ENCODE results near the gene ZNF654. TPM values are rescaled to one million over a fixed set of nuclear protein-coding genes. Genes with fewer than 3 reads are reported as not detected.
A peak's percentile ranks its signal among the peaks of the same experiment; 100 is the strongest.

Gene ZNF654
- total and polyA plus RNA-seq, 2 donors (not counting 1 experiment from before 2014, with no cell fraction given), result 4.0 to 19.5 TPM

GRCh38 chr3:88061746-88062145 is 2.7 kb downstream of the ZNF654 start:
- Histone ChIP-seq H2AFZ (ENCODE audit: insufficient read depth, low read depth, low read length, poor library complexity, severe bottlenecking) (no peak overlapping the region), H3K79me2 (ENCODE audit: control insufficient read depth, insufficient read depth, low read length) (peaks cover 88% of the 10 kb centered on the region), H3K4me3 (ENCODE audit: control extremely low read depth in 1 of 5, extremely low read depth in 1 of 5, insufficient read depth in 1 of 5, low read depth in 2 of 5, low read length in 4 of 5) (no peak overlapping the region), H3K4me2 (replicated peaks; ENCODE audit: low read depth, low read length, poor library complexity, severe bottlenecking) (peak overlapping the region; percentile 90), H3K27me3 (replicated peaks in 1 of 4; ENCODE audit: control extremely low read depth in 1 of 4, control insufficient read depth in 3 of 4, insufficient read depth in 4 of 4, low read length in 3 of 4) (no peaks in the 10 kb centered on the region), H3K36me3 (replicated peaks in 1 of 2; ENCODE audit: control extremely low read depth in 1 of 2, control insufficient read depth in 1 of 2, extremely low read depth in 1 of 2, insufficient read depth in 2 of 2, low read length in 1 of 2) (no peaks in the 10 kb centered on the region), H3K9me3 (ENCODE audit: control extremely low read depth in 1 of 3, control insufficient read depth in 2 of 3, insufficient read depth in 1 of 3, low read length in 2 of 3) (no peaks in the 10 kb centered on the region), H3K9ac (ENCODE audit: low read length) (no peak overlapping the region), H3K27ac (ENCODE audit: low read length in 2 of 2) (no peak overlapping the region), H3K4me1 (ENCODE audit: control insufficient read depth in 2 of 2, insufficient read depth in 2 of 2, low read length in 2 of 2) (peaks cover 14 to 30% of the 10 kb centered on the region in 2 donors), H4K20me1 (ENCODE audit: control insufficient read depth, insufficient read depth, low read length, poor library complexity, severe bottlenecking) (peaks cover 20% of the 10 kb centered on the region)
- ATAC-seq (ENCODE audit: low read depth), result no peak
- intact Hi-C loops (cut with micrococcal nuclease), result loop anchor here (5.0 kb wide), 1 partner anchor 51 kb away; no protein-coding TSS in a partner anchor
- no peaks in the 10 kb centered on the region for H3K9me3 Mint-ChIP-seq (ENCODE audit: insufficient read depth)
- H3K4me3 Mint-ChIP-seq, result peak overlapping the region; percentile 46
- H3K4me1 Mint-ChIP-seq, result peaks cover 55% of the 10 kb centered on the region
- ChIA-PET CTCF (interaction anchor here (1.1 kb wide), 1 partner anchor 51 kb away, joined by 3 read pairs; no protein-coding TSS in a partner anchor), POLR2A (no interaction called here)
- no peaks in the 10 kb centered on the region for H3K27me3 Mint-ChIP-seq
- no CpG with 5 or more reads among the region's 1 CpG for WGBS (ENCODE audit: insufficient coverage)
- TF ChIP-seq, protein P1, sequence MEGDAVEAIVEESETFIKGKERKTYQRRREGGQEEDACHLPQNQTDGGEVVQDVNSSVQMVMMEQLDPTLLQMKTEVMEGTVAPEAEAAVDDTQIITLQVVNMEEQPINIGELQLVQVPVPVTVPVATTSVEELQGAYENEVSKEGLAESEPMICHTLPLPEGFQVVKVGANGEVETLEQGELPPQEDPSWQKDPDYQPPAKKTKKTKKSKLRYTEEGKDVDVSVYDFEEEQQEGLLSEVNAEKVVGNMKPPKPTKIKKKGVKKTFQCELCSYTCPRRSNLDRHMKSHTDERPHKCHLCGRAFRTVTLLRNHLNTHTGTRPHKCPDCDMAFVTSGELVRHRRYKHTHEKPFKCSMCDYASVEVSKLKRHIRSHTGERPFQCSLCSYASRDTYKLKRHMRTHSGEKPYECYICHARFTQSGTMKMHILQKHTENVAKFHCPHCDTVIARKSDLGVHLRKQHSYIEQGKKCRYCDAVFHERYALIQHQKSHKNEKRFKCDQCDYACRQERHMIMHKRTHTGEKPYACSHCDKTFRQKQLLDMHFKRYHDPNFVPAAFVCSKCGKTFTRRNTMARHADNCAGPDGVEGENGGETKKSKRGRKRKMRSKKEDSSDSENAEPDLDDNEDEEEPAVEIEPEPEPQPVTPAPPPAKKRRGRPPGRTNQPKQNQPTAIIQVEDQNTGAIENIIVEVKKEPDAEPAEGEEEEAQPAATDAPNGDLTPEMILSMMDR (IDR thresholded peaks at IDR 0.05), result no peak
- TF ChIP-seq EZH2 (IDR thresholded peaks at IDR 0.05; ENCODE audit: borderline replicate concordance, insufficient read depth, low read depth, low read length, poor library complexity, severe bottlenecking), result no peak
- H3K27ac Mint-ChIP-seq, result no peak overlapping the region
- DNase-seq, result no peak

DNA sequence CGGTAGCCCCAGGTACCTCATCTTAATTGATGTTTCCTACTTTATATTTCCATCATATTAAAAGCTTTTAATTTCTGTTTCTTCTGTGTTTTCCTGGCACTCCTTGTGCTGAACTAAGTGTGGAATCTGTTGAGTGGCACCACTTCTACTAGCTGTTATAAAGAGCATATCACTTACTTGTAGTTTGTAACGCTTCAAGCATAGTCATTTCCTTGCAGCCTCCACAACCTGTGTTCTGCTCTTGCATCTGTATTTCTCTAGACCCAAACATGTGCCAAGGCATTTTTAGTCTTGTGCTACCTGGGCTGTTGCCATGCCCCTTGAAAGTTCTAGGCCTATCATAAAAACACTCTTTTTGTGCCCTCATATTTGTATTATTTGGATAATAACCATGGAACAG is 16.0 kb downstream of the ZNF654 start:
- WGBS (ENCODE audit: insufficient coverage), result no CpG with 5 or more reads among the region's 2 CpGs
- CTCF ChIA-PET, result interaction anchor here (1.0 kb wide), 1 partner anchor 40 kb away, joined by 3 read pairs; no protein-coding TSS in a partner anchor
- Mint-ChIP-seq H3K27me3 (no peaks in the 10 kb centered on the region), H3K4me1 (peaks cover 38% of the 10 kb centered on the region), H3K27ac (no peak overlapping the region), H3K4me3 (no peak overlapping the region), H3K9me3 (ENCODE audit: insufficient read depth) (peaks cover 2% of the 10 kb centered on the region)
- H3K27me3 ChIP-seq (replicated peaks in 1 of 4; ENCODE audit: control extremely low read depth in 1 of 4, control insufficient read depth in 3 of 4, insufficient read depth in 4 of 4, low read length in 3 of 4), result no peaks in the 10 kb centered on the region
- no peak overlapping the region for H3K4me3 ChIP-seq (ENCODE audit: control extremely low read depth in 1 of 5, extremely low read depth in 1 of 5, insufficient read depth in 1 of 5, low read depth in 2 of 5, low read length in 4 of 5)
- H3K79me2 ChIP-seq (ENCODE audit: control insufficient read depth, insufficient read depth, low read length), result peaks cover 82% of the 10 kb centered on the region
- peaks cover 4 to 5% of the 10 kb centered on the region in 2 experiments for H3K36me3 ChIP-seq (replicated peaks in 1 of 2; ENCODE audit: control extremely low read depth in 1 of 2, control insufficient read depth in 1 of 2, extremely low read depth in 1 of 2, insufficient read depth in 2 of 2, low read length in 1 of 2)
- TF ChIP-seq, protein P1 (IDR thresholded peaks at IDR 0.05), result no peak
- TF ChIP-seq EZH2 (IDR thresholded peaks at IDR 0.05; ENCODE audit: borderline replicate concordance, insufficient read depth, low read depth, low read length, poor library complexity, severe bottlenecking), result no peak
- H3K9ac ChIP-seq (ENCODE audit: low read length), result no peak overlapping the region
- H3K27ac ChIP-seq (ENCODE audit: low read length in 2 of 2), result no peak overlapping the region
- ATAC-seq (ENCODE audit: low read depth) (no peak), DNase-seq (no peak)
- H2AFZ ChIP-seq (ENCODE audit: insufficient read depth, low read depth, low read length, poor library complexity, severe bottlenecking), result no peak overlapping the region
- POLR2A ChIA-PET, result no interaction called here
- intact Hi-C loops (cut with micrococcal nuclease), result no loop called here
- H4K20me1 ChIP-seq (ENCODE audit: control insufficient read depth, insufficient read depth, low read length, poor library complexity, severe bottlenecking), result peaks cover 54% of the 10 kb centered on the region
- H3K9me3 ChIP-seq (ENCODE audit: control extremely low read depth in 1 of 3, control insufficient read depth in 2 of 3, insufficient read depth in 1 of 3, low read length in 2 of 3), result peaks cover 0 to 7% (median 1%) of the 10 kb centered on the region in 3 donors
- H3K4me2 ChIP-seq (replicated peaks; ENCODE audit: low read depth, low read length, poor library complexity, severe bottlenecking), result no peak overlapping the region
- peaks cover 0 to 6% of the 10 kb centered on the region in 2 donors for H3K4me1 ChIP-seq (ENCODE audit: control insufficient read depth in 2 of 2, insufficient read depth in 2 of 2, low read length in 2 of 2)
